ENCODE measurements around the gene SLC13A5.
"Not testable (repeated sequence)": the region's sequence is repeated elsewhere in the genome, so short reads cannot be mapped to it uniquely, and the experiment has no call there.

SLC13A5 gene

GRCh38 chr17:6667516-6667915, 45.7 kb downstream of the SLC13A5 start:
- in situ Hi-C loops (cut with HindIII; ENCODE audit: low sequenced_read_pairs): loop anchor here (10.0 kb wide), 1 partner anchor 47 kb away; the partner anchor contains the start of gene SLC13A5

DNA sequence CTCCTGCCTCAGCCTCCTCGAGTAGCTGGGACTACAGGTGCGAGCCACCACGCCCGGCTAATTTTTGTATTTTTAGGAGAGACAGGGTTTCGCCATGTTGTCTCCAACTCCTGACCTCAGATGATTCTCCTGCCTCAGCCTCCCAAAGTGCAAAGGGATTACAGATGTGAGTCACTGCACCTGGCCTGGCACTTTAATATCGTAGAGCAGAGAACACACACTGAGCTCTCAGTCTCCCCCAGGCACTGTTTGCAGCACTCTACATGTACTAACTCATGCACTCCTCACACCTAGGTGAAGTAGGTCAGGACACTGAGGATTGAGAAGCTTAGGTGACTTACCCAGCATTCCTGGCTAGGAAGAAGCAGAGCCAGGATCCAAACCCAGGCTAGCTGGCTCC, 46.6 kb downstream of the SLC13A5 start:
- in situ Hi-C loops (cut with HindIII; ENCODE audit: low sequenced_read_pairs): loop anchor here (10.0 kb wide), 1 partner anchor 48 kb away; the partner anchor contains the start of gene SLC13A5

DNA sequence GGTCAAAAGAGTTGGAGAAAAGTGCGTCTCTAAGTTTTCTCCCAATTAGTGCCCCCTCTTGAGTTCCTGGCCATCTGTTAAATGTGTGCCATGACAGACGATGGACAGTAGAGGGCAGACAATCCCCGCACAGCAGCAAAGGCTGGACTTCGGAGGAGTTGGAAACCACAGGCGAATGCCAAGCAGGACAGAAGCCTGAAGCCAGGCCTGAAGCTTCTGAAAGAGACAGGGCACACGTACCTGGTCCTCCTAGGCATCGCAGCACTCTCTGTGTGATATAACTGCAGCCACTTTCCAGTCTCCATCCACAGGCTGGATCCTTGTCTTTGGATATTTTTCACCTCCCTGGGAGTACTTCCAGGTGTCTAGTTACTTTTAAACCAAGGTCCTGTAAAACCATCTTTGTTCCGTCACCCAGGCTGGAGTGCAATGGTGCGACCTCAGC, 47.1 kb downstream of the SLC13A5 start:
- in situ Hi-C loops (cut with HindIII; ENCODE audit: low sequenced_read_pairs): loop anchor here (10.0 kb wide), 1 partner anchor 49 kb away; the partner anchor contains the start of gene SLC13A5

DNA sequence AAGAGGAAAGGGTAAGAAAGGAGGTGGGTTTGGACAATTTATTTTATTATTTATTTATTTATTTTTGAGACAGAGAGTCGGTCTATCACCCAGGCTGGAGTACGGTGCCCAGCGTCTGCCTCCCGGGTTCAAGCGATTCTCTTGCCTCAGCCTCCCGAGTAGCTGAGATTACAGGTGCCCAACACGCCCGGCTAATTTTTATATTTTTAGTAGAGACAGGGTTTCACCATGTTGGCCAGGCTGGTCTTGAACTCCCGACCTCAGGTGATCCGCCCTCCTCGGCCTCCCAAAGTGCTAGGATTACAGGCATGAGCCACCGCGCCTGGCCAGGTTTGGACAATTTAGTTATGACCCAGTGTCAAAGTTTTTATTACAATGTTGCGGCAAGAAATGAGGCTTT, 50.0 kb downstream of the SLC13A5 start:
- in situ Hi-C loops (cut with HindIII; ENCODE audit: low sequenced_read_pairs): loop anchor here (10.0 kb wide), 1 partner anchor 52 kb away; the partner anchor contains the start of gene SLC13A5

DNA sequence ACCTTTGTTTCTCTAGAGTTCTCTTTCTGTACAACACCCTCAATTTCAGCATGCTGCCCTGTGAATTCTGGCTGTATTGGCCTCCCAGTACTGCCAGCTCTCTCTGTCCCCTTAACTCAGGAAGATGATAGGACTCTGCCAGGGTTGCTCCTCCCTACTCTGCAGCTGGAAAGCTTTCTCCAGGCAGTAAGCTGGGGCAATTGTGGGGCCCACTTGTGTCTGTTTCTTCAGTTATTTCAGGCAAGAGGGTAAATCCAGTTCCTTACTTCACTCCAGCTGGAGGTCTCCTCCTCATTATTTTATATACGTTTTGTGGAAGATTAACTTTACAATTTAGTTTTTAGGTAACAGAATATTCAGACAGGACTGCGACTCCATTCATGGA, 51.7 kb downstream of the SLC13A5 start:
- in situ Hi-C loops (cut with HindIII; ENCODE audit: low sequenced_read_pairs): loop anchor here (10.0 kb wide), 1 partner anchor 53 kb away; the partner anchor contains the start of gene SLC13A5

- in situ Hi-C loops (cut with HindIII; ENCODE audit: low sequenced_read_pairs): loop anchor here (10.0 kb wide), 1 partner anchor 54 kb away; the partner anchor contains the start of gene SLC13A5
Measured at GRCh38 chr17:6660805-6661463, 52.2 kb downstream of the SLC13A5 start.

- in situ Hi-C loops (cut with HindIII; ENCODE audit: low sequenced_read_pairs): loop anchor here (10.0 kb wide), 1 partner anchor 55 kb away; the partner anchor contains the start of gene SLC13A5
Measured at GRCh38 chr17:6660101-6660500, 53.1 kb downstream of the SLC13A5 start.

- in situ Hi-C loops (cut with HindIII; ENCODE audit: low sequenced_read_pairs): not testable (repeated sequence)
Measured at GRCh38 chr17:6658411-6658810, 54.8 kb downstream of the SLC13A5 start.

- in situ Hi-C loops (cut with HindIII; ENCODE audit: low sequenced_read_pairs): no loop called here
Measured at GRCh38 chr17:6657633-6658287, 55.4 kb downstream of the SLC13A5 start.

GRCh38 chr17:6656797-6657632, 56.2 kb downstream of the SLC13A5 start:
- in situ Hi-C loops (cut with HindIII; ENCODE audit: low sequenced_read_pairs): not testable (repeated sequence)

DNA sequence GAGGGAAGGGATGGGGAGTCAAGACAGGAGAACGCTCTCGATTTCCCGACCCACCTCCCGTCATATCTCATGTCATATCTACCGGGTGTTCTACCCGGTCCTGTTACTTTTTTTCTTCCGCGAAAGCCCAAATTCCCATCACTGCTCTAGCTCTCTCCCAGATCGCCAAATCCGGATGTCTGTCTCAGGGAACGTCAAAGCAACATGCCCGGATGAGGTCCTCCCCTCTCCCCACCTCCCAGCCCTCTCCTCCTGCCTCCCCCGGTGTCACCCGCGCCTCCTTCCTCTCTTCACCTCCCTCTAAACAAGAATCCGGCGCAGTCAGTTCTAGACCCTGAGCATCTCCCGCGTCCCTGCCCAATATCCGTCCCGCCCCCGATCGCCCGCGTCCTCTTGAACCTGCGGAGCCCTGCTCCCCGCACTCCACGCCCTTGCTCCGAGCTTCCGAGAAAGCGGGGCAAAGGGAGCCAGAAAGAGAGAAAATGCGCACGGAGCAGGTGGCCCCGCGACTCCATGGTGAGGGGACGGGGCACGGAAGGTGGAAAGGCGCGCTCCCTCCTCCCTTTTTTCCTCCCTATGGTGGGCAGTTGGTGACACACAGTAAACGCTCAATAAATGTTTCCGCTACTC, 57.3 kb downstream of the SLC13A5 start:
- in situ Hi-C loops (cut with HindIII; ENCODE audit: low sequenced_read_pairs): not testable (repeated sequence)

- in situ Hi-C loops (cut with HindIII; ENCODE audit: low sequenced_read_pairs): no loop called here
Measured at GRCh38 chr17:6654841-6655731, 58.1 kb downstream of the SLC13A5 start.

DNA sequence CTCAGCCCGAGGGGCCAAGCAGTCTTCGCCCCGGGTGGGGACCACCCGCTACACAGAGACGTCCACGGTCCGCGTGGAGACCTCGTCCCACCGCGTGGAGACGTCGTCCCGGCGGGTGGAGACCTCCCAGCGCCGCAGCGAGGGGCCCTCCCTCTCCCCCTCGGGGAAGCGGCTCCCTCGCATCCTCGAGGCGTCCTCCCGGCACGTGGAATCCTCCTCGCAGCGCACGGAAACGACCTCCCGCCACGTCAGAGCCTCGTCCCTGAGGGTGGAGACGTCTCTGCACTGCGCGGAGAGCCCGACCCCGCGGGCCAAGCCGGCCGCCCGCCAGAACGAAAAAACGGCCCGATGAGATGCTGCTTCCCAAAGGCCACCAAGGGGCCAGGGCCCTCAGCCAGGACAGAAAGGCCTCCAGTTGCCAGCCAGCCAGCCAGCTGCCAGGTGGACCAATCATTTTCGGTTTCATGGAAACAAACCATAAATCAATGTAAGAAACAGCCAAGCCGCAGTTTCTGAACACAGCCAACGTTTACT, 61.2 kb downstream of the SLC13A5 start:
- in situ Hi-C loops (cut with HindIII; ENCODE audit: low sequenced_read_pairs): no loop called here

DNA sequence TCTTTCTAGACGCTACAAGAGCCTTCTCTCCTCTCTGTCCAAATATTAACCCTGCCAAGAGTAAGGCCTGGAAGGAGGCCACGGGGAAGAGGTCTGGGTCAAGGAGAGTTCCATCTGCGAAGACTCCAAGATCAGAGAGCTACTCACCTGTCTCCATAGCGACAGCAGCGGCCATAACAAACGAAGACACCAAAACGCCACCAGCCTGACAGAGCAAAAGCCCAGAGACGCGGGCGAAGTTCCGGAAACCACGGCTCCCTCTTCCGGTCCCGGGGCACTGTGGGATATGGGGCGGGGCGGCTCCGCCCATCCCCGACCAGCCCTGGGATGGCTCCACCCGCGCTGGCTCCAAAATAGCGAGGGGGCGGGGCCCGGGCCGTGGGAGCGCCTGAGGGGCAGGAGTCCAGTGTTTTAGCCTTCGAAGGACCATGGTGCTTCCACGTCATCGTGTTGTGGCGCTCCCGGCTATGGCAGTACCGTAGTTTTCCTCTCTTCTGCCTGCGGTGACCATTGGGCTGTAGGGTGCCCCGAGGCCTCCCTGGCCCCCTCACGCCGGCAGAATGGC, 61.7 kb downstream of the SLC13A5 start, which contains the start of the genes C17orf100 and MED31:
C17orf100 (plus strand) TSS at position 409 of the 565 bp plus-strand sequence; CDS start at position 561, 152 bp downstream.
MED31 (minus strand) TSS at position 252 of the 565 bp plus-strand sequence; CDS start at position 175, 77 bp downstream.
- in situ Hi-C loops (cut with HindIII; ENCODE audit: low sequenced_read_pairs): no loop called here

DNA sequence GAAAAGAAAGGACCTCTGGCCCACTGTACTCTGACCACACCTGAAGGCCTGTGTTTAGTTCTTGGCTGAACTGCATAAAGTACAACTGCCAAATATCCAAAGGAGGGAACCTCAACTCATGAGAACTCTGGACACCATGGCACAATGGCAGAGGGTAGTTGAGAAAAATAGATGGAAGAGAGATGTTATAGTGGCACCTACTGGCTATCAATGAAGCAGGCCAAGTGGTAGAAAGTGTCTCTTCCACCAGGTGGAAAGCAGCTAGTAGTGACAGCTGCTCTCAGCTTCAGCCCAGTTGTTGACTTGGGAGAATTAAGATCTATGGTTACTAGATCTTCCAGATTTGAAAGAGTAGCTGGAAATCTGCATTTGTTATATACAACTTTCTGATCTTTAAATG, 65.0 kb downstream of the SLC13A5 start:
- in situ Hi-C loops (cut with HindIII; ENCODE audit: low sequenced_read_pairs): no loop called here

DNA sequence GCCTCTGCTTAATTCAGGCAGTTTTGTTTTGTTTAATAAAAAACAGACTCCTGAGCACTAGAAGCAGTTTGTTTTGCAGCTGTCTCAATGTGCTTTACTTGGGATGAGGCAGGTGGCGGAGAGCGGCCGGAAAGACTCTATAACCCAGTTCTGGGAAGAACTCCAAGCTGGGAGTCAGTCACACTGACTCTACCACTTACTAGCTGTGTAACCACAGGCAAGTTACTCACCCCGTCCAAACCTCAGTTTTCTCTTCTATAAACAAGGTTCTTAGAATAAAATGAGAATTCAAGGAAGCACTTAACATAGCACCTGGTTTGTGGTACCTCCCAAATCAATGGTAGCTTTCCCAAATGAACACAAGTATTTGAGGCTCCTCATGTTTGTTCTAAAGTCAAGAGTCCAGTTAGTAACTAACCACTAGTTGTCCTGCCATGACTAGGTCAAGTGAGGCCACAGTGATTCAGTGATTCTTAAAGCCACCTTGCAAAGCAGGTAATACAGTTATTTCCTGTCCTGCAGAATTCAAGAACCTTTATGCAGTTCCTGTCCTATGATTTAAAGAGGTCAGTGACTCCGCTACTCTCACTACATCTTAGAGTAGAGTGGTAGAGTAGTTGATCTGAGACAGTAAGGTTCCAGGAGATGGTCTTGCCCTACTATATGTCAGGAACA, 69.6 kb downstream of the SLC13A5 start:
- in situ Hi-C loops (cut with HindIII; ENCODE audit: low sequenced_read_pairs): no loop called here

GRCh38 chr17:6642592-6642991, 70.6 kb downstream of the SLC13A5 start:
- in situ Hi-C loops (cut with HindIII; ENCODE audit: low sequenced_read_pairs): no loop called here

GRCh38 chr17:6641247-6641863, 71.8 kb downstream of the SLC13A5 start:
- in situ Hi-C loops (cut with HindIII; ENCODE audit: low sequenced_read_pairs): no loop called here
